Cerebellar cortex (tissue), 1 donor: Measurements from ENCODE around the gene PDCD1.
A peak's percentile ranks its signal among the peaks of the same experiment; 100 is the strongest.
"Not testable (repeated sequence)": the region's sequence is repeated elsewhere in the genome, so short reads cannot be mapped to it uniquely, and the experiment has no call there.

ENCODE experiments used
- DNase-seq: peaks from one replicate; pipeline ENCODE4 v3.0.0-alpha.2; 2015; ENCODE audit warnings: low spot score

PDCD1 gene

GRCh38 chr2:241812730-241813643 lies 45.7 kb downstream of the PDCD1 start:
- DNase-seq, result no peak

GRCh38 chr2:241811952-241812729 lies 46.6 kb downstream of the PDCD1 start:
- no peak for DNase-seq

GRCh38 chr2:241811201-241811951 lies 47.3 kb downstream of the PDCD1 start:
- DNase-seq, result no peak

- DNase-seq, result no peak
Observed at GRCh38 chr2:241810307-241811200, 48.1 kb downstream of the PDCD1 start.

- no peak for DNase-seq
Observed at GRCh38 chr2:241809383-241810306, 49.0 kb downstream of the PDCD1 start.

GRCh38 chr2:241808721-241809382 lies 49.8 kb downstream of the PDCD1 start, which contains the start of gene NEU4:
Gene NEU4, plus strand, starts transcription at chr2:241809193. Its CDS starts 5,292 bp downstream, at chr2:241814485.
- no peak for DNase-seq

GRCh38 chr2:241808051-241808720 lies 50.5 kb downstream of the PDCD1 start:
- no peak for DNase-seq

GRCh38 chr2:241806217-241806616 lies 52.5 kb downstream of the PDCD1 start:
- not testable (repeated sequence) for DNase-seq

GRCh38 chr2:241804326-241805229 lies 54.1 kb downstream of the PDCD1 start:
- peak; percentile 22 for DNase-seq

GRCh38 chr2:241803387-241804325 lies 55.0 kb downstream of the PDCD1 start:
- peak; percentile 57 for DNase-seq

GRCh38 chr2:241802421-241803318 lies 56.0 kb downstream of the PDCD1 start:
- no peak for DNase-seq

- no peak for DNase-seq
Observed at GRCh38 chr2:241801611-241802420, 56.9 kb downstream of the PDCD1 start.

GRCh38 chr2:241800198-241800903 lies 58.3 kb downstream of the PDCD1 start:
- not testable (repeated sequence) for DNase-seq
